Heart right ventricle (tissue), 16 donors: ENCODE measurements around the gene ILKAP. TPM values are rescaled to one million over a fixed set of nuclear protein-coding genes. Genes with fewer than 3 reads are reported as not detected.
A peak's percentile ranks its signal among the peaks of the same experiment; 100 is the strongest.

Source experiments
- ATAC-seq, 8 donors: fragments of 200-7000 bp; cut with Tn5 transposase; one replicate each; pipeline ENCODE4 v1.9.1; 2020; ENCODE audit warnings: mild to moderate bottlenecking in 8 of 8, moderate library complexity in 8 of 8, moderate number of reproducible peaks in 1 of 8
- DNase-seq, 2 donors: peaks; one replicate each; pipeline ENCODE4 v3.0.0-alpha.2; 2020
- H3K27ac ChIP-seq, 10 donors: fragments of 200-600 bp; sonication (generic) in 2 of 10; one replicate each; pipeline versions ENCODE4 v1.5.0 to v1.8.0; 2020 to 2022; ENCODE audit warnings: mild to moderate bottlenecking in 3 of 10
- H3K27me3 ChIP-seq, 7 donors: fragments of 200-600 bp; one replicate each; pipeline ENCODE4 v1.8.0; 2021 to 2022; ENCODE audit warnings: mild to moderate bottlenecking in 2 of 7
- H3K36me3 ChIP-seq, 9 donors: fragments of 200-600 bp; sonication (generic) in 1 of 9; one replicate each; pipeline versions ENCODE4 v1.5.0 to v1.8.0; 2020 to 2022; ENCODE audit warnings: mild to moderate bottlenecking in 2 of 9
- H3K4me1 ChIP-seq, 9 donors: fragments of 200-600 bp; sonication (generic) in 1 of 9; one replicate each; pipeline versions ENCODE4 v1.5.0 to v1.8.0; 2020 to 2022; ENCODE audit warnings: mild to moderate bottlenecking in 4 of 9
- H3K4me3 ChIP-seq, 10 donors: fragments of 200-600 bp; sonication (generic) in 2 of 10; one replicate each; pipeline versions ENCODE4 v1.5.0 to v1.8.0; 2020 to 2022; ENCODE audit warnings: mild to moderate bottlenecking in 7 of 10, moderate library complexity in 2 of 10
- H3K9me3 ChIP-seq, 11 donors: fragments of 200-600 bp in 10 of 11; sonication (generic) in 2 of 11; one replicate each; pipeline versions ENCODE4 v1.5.0 to v1.8.0; 2013 to 2022; ENCODE audit warnings: mild to moderate bottlenecking in 2 of 11, control low read depth in 1 of 11, moderate library complexity in 1 of 11
- WGBS, 2 donors: extraction: QIAGEN DNeasy Blood & Tissue Kit; methylation state at CpG; one replicate each; pipeline ENCODE4 v1.1.7; 2013; ENCODE audit warnings: inconsistent platforms in 1 of 2; 5-methylcytosine and 5-hydroxymethylcytosine counted together
- intact Hi-C, 10 donors: fragments of 100-400 bp; cut with DNase I; formaldehyde crosslinking; loops; one replicate each; pipeline versions ENCODE4 v1.11.1 to v1.14.2; 2022
- polyA plus RNA-seq, 2 donors: library from polyadenylated mRNA; stranded (reverse); fragments of 200-250 nt; gene quantifications; one replicate each; pipeline ENCODE4 v1.2.3, GENCODE V29; 2013
- total RNA-seq, 10 donors: library from RNA; stranded (reverse); fragmentation: NEBNext Ultra II Directional in 3 of 10; extraction: Animal tissue kit (Norgen Biotek cat#: 25700) in 3 of 10; gene quantifications; one replicate each; pipeline versions ENCODE4 v1.2.1 to v1.2.4, GENCODE V29; 2021 to 2023
- TF ChIP-seq, protein P1 (sequence below), 9 donors: fragments of 200-600 bp; sonication (generic) in 2 of 9; IDR thresholded peaks; one replicate each; pipeline versions ENCODE4 v1.5.0 to v1.8.0; 2021 to 2022; ENCODE audit warnings: antibody characterized with exemption in 9 of 9, mild to moderate bottlenecking in 5 of 9, moderate library complexity in 1 of 9
- donor health status: Arrhythmogenic right ventricular cardiomyopathy.
- donor health status: ischemic (EF 13 %, LVEDD 7.1; RV severe dilation, severe dysfunction).
- donor health status: healthy with polysubstance abuse.
- donor health status: DM: no; HTN: yes; CAD: no.
- donor health status: DM: no; HTN: no; CAD: no.
- donor health status: ischemic (EF 25% LVEDD 6.9; RV normal size, moderate dysfunction).
- donor health status: ischemic (EF 25% LVEDD 5.7; RV mildly dilated, moderate dysfunction).
- donor health status: healthy.
- donor health status: DM: yes; HTN: yes; CAD: no.
- donor health status: Ischemic cardiomyopathy.
- donor health status: ischemic (EF 35%, LVEDD 5.7; RV mildly dilated, moderate dysfunction).
- donor health status: nonischemic (EF 11% LVEDD 7.7; RV severe dilation, severe dysfunction).
- donor health status: DM: yes; HTN: yes; CAD: no.
- donor health status: PGD.
- donor health status: ischemic (EF 29% LVEDD 5.4; RV normal size, mild dysfunction).
- donor health status: nonischemic (EF 23%, LVEDD 6.1; RV moderate dilation, normal function).

Gene ILKAP
- total and polyA plus RNA-seq, 12 donors: 19.6 to 83.9 (median 25.6) TPM

DNA sequence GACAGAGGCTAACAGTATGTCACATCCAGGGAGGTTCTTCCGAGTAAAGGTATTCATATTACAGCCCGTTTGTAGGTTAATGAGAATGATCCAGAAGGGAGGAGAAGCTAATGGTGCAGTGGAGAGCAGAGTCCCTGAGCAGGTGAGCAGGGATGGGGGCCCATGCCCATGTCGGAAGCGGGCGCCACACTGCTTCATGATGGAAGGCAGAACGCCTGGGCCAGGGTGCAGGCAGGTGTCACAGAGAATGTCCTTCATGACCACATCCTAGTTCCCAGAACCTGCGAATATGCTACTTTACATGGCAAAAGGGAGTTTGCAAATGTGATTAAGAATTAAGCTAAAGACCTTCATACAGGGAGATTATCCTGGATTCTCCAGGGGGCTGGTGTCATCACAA lies 32.4 kb upstream of the ILKAP start:
- Histone ChIP-seq H3K27me3 (peaks cover 0 to 51% (median 19%) of the 10 kb centered on the region in 7 donors), H3K36me3 (no peaks in the 10 kb centered on the region), H3K9me3 (no peaks in the 10 kb centered on the region), H3K4me1 (peaks cover 1 to 34% (median 19%) of the 10 kb centered on the region in 9 donors), H3K27ac (no peak overlapping the region), H3K4me3 (no peak overlapping the region)
- intact Hi-C loops: no loop called here
- no peak for DNase-seq
- ATAC-seq: no peak
- TF ChIP-seq, protein P1, sequence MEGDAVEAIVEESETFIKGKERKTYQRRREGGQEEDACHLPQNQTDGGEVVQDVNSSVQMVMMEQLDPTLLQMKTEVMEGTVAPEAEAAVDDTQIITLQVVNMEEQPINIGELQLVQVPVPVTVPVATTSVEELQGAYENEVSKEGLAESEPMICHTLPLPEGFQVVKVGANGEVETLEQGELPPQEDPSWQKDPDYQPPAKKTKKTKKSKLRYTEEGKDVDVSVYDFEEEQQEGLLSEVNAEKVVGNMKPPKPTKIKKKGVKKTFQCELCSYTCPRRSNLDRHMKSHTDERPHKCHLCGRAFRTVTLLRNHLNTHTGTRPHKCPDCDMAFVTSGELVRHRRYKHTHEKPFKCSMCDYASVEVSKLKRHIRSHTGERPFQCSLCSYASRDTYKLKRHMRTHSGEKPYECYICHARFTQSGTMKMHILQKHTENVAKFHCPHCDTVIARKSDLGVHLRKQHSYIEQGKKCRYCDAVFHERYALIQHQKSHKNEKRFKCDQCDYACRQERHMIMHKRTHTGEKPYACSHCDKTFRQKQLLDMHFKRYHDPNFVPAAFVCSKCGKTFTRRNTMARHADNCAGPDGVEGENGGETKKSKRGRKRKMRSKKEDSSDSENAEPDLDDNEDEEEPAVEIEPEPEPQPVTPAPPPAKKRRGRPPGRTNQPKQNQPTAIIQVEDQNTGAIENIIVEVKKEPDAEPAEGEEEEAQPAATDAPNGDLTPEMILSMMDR (IDR thresholded peaks at IDR 0.05): no peak
- 89 to 94% methylated on average over 7 of the region's 7 CpGs for WGBS, 2 donors

DNA sequence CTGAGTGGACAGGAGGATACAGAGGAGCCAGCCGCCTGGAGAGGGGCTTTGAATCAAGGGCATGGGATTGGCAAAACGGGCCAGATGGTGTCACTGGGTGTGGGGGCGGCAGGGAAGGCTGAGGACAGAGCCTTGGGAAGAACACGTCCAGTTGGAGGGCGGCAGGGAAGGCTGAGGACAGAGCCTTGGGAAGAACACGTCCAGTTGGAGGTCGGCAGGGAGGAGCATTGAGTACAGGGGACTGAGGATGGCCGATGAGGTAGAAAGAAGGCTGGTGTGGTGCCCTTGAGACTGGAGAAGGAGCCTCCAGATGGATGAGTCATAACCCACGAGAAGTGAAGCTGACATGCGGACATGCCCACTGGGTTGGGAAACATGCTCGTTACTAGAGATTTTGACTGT lies 31.8 kb upstream of the ILKAP start:
- Histone ChIP-seq H3K9me3 (no peaks in the 10 kb centered on the region), H3K27ac (no peak overlapping the region), H3K4me3 (no peak overlapping the region), H3K36me3 (no peaks in the 10 kb centered on the region), H3K27me3 (peaks cover 0 to 46% (median 19%) of the 10 kb centered on the region in 7 donors), H3K4me1 (peaks cover 0 to 31% (median 16%) of the 10 kb centered on the region in 9 donors)
- 75 to 88% methylated on average over 11 of the region's 11 CpGs for WGBS, 2 donors
- intact Hi-C loops: no loop called here
- DNase-seq (no peak), ATAC-seq (no peak)
- TF ChIP-seq, protein P1 (IDR thresholded peaks at IDR 0.05): no peak

DNA sequence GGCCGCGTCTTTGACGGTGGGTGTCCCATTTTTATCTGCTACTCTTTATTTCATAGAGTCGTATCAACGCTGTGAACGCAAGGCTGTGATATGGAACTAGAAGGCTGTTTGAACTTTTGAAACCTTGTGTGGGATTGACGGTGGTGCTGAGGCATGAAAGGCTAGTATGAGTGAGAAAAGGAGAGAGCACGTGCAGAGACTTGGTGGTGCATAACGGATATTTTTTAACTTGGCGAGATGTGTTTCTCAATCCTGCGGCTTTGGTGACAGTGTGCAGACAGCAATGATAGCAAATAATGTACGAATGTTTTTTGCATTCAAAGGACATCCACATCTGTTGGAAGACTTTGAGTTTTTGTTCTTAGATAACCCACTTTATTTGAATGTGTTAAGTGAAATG lies 30.1 kb upstream of the ILKAP start:
- no peak for DNase-seq
- Histone ChIP-seq H3K4me3 (no peak overlapping the region), H3K36me3 (no peaks in the 10 kb centered on the region), H3K27ac (no peak overlapping the region), H3K4me1 (peaks cover 0 to 26% (median 11%) of the 10 kb centered on the region in 9 donors), H3K9me3 (no peaks in the 10 kb centered on the region), H3K27me3 (peaks cover 0 to 36% (median 14%) of the 10 kb centered on the region in 7 donors)
- intact Hi-C loops: no loop called here
- WGBS, 2 donors: 79 to 85% methylated on average over 12 of the region's 12 CpGs
- TF ChIP-seq, protein P1 (IDR thresholded peaks at IDR 0.05): no peak
- ATAC-seq: no peak

DNA sequence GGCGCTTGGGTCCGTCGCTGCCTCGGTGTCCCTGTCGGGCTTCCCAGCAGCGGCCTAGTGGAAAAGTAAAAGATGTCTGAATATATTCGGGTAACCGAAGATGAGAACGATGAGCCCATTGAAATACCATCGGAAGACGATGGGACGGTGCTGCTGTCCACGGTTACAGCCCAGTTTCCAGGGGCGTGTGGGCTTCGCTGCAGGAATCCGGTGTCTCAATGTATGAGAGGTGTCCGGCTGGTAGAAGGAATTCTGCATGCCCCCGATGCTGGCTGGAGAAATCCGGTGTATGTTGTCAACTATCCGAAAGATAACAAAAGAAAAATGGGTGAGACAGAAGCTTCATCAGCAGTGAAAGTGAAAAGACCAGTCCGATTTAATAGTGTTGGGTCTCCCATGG lies 28.3 kb upstream of the ILKAP start:
- Histone ChIP-seq H3K9me3 (no peaks in the 10 kb centered on the region), H3K4me1 (peaks cover 0 to 27% (median 11%) of the 10 kb centered on the region in 9 donors), H3K4me3 (peak overlapping the region in 8 of 10 donors; percentile 49 to 69 (median 60)), H3K27ac (peak overlapping the region in 1 of 10 donors; percentile 54), H3K27me3 (peaks cover 0 to 18% (median 0%) of the 10 kb centered on the region in 7 donors), H3K36me3 (no peaks in the 10 kb centered on the region)
- DNase-seq (no peak), ATAC-seq (no peak)
- WGBS, 2 donors: 60 to 64% methylated on average over 21 of the region's 21 CpGs
- intact Hi-C loops: no loop called here
- TF ChIP-seq, protein P1 (IDR thresholded peaks at IDR 0.05): no peak
